GM12875 (cell line): Measurements from ENCODE around the gene DENND1A.

Experiments
- H3K4me3 ChIP-seq: one replicate; pipeline ENCODE4 v1.5.1; 2011; ENCODE audit warnings: low read depth, low read length, control low read depth
- TF ChIP-seq, protein P1 (sequence below): IDR thresholded peaks from 2 replicates; pipeline ENCODE4 v1.5.1; 2011; ENCODE audit warnings: low read depth, mild to moderate bottlenecking, control low read depth, inconsistent platforms, low read length, moderate library complexity, borderline replicate concordance; ENCODE audit not compliant: insufficient read depth

The DENND1A gene

DNA sequence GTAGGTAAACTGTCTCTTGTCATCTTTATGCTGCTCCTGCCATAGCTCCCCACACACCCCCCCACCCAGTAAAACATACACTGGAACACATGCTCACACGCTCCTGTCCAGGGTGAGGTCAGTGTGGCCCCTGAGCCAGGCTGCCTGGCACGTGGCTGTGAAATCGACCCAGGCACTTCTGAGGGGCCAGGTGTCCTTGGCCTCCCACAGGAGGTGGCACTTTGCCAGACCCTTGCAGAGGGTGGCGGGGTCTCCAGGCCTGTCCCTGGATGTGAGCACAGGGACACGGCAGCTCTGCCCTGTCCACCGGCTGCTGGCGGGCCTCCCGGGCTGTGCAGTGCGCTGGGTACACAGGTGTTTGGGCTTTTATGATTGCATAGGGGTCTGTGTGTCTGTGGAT is 583.9 kb downstream of the DENND1A start:
- no peak overlapping the region for H3K4me3 ChIP-seq
- TF ChIP-seq, protein P1, sequence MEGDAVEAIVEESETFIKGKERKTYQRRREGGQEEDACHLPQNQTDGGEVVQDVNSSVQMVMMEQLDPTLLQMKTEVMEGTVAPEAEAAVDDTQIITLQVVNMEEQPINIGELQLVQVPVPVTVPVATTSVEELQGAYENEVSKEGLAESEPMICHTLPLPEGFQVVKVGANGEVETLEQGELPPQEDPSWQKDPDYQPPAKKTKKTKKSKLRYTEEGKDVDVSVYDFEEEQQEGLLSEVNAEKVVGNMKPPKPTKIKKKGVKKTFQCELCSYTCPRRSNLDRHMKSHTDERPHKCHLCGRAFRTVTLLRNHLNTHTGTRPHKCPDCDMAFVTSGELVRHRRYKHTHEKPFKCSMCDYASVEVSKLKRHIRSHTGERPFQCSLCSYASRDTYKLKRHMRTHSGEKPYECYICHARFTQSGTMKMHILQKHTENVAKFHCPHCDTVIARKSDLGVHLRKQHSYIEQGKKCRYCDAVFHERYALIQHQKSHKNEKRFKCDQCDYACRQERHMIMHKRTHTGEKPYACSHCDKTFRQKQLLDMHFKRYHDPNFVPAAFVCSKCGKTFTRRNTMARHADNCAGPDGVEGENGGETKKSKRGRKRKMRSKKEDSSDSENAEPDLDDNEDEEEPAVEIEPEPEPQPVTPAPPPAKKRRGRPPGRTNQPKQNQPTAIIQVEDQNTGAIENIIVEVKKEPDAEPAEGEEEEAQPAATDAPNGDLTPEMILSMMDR = no peak

DNA sequence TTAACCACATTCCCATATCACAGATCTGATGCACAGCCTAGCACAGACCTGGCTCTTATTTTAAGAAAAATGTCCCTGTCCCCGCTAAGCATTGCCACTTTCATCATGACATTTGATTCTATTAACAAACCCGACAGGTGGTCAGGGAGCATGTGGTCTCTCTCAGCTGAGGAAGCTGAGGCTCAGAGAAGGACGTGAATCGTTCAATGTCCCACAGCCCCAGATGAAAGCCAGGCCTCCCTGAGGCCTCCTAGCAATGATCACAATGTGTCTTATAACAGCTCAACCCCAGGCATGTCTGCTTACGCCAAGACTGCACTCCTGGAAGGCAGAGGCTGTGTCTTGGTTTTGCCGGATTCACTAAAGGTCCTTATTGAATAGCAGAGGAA is 584.4 kb downstream of the DENND1A start:
- H3K4me3 ChIP-seq = no peak overlapping the region
- TF ChIP-seq, protein P1 = no peak

DNA sequence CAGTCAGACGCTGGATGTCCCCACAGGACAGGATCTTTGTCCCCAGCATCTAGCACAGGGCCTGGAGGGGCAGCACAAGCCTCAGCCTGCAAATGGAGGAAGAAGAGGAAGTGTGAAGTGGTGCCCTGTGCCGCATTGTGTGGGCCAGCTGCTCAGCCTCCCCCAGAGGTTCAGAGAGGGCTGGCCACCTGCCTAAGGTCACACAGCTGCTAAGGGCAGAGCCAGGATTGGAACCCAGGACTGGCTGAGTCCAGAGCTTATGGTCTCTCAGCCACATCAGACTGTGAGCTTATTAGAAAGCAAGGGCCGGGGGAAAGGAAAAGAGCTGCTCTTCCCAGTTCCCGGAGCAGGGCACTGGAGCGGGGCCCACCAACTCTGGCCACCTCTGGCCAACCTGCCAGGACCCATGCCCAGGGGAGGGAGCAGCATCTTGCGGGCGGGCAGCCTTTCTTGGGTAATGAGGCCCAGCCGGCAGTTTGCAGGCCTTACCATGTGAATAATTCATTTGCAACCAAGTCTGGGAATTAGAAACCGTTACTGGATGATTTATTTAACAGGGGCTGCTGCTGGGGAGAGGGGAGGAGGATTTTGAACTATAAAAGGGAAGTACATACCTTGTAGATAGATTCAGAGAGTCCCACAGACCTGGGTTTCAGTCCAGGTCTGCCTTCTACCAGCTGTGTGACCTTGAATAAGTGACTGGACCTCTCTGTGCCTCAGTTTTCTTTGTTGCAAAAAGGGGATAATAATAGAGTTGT is 585.6 kb downstream of the DENND1A start:
- TF ChIP-seq, protein P1 = no peak
- no peak overlapping the region for H3K4me3 ChIP-seq

DNA sequence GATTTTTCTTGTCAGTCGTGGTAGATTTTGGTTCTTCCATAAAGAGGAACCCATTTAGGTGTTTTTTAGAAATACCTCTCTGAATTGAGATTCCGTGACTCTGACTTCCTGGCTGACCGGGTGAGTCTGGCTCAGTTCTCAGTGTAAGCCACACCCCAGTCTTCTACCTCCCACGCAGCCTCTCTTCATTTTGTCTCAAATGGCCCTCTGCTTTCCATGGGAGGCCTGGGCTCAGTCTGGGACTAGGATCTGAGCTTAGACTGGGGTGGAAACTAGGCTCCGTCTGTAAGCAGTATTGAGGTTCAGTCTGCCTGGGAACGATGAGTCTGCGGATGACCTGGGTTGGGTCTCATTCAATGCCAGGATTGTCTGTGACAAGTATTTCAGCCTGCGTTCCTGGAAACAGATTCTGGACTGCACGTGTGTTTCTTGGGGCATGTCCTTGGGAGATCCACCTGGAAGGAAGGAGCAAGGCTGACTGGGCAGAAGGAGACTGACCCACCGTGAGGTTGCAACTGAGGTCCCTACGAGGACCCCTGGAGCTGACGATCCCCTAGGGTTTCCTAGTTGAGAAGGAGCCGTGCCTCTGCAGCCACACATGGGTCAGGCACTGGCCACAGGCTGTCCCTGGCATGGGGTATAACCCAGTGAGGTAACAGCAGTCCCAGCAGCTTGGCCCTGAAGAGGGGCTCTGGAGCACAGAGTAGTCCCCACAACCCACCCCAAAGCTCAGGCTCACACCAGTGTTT is 586.3 kb downstream of the DENND1A start:
- TF ChIP-seq, protein P1 = no peak

GRCh38 chr9:123342247-123342646 is 587.7 kb downstream of the DENND1A start:
- TF ChIP-seq, protein P1 = no peak
- H3K4me3 ChIP-seq = no peak overlapping the region

More for the DNA sequence above, 586.3 kb downstream of the DENND1A start:
- peak overlapping the region; percentile 8 for H3K4me3 ChIP-seq

- no peak overlapping the region for H3K4me3 ChIP-seq
- TF ChIP-seq, protein P1 = no peak
Measured at GRCh38 chr9:123341816-123342215, 588.1 kb downstream of the DENND1A start.
